NOMO-1 treated with DMSO at 0.1 percent for 48 hours (cell line): ENCODE measurements around the gene VAV2.

Experiments used
- DNase-seq: peaks from one replicate; lab custom pipeline; 2025; ENCODE audit not compliant: unreplicated experiment; lab: John Stamatoyannopoulos, UW

The VAV2 gene, protein sequence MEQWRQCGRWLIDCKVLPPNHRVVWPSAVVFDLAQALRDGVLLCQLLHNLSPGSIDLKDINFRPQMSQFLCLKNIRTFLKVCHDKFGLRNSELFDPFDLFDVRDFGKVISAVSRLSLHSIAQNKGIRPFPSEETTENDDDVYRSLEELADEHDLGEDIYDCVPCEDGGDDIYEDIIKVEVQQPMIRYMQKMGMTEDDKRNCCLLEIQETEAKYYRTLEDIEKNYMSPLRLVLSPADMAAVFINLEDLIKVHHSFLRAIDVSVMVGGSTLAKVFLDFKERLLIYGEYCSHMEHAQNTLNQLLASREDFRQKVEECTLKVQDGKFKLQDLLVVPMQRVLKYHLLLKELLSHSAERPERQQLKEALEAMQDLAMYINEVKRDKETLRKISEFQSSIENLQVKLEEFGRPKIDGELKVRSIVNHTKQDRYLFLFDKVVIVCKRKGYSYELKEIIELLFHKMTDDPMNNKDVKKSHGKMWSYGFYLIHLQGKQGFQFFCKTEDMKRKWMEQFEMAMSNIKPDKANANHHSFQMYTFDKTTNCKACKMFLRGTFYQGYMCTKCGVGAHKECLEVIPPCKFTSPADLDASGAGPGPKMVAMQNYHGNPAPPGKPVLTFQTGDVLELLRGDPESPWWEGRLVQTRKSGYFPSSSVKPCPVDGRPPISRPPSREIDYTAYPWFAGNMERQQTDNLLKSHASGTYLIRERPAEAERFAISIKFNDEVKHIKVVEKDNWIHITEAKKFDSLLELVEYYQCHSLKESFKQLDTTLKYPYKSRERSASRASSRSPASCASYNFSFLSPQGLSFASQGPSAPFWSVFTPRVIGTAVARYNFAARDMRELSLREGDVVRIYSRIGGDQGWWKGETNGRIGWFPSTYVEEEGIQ

DNA sequence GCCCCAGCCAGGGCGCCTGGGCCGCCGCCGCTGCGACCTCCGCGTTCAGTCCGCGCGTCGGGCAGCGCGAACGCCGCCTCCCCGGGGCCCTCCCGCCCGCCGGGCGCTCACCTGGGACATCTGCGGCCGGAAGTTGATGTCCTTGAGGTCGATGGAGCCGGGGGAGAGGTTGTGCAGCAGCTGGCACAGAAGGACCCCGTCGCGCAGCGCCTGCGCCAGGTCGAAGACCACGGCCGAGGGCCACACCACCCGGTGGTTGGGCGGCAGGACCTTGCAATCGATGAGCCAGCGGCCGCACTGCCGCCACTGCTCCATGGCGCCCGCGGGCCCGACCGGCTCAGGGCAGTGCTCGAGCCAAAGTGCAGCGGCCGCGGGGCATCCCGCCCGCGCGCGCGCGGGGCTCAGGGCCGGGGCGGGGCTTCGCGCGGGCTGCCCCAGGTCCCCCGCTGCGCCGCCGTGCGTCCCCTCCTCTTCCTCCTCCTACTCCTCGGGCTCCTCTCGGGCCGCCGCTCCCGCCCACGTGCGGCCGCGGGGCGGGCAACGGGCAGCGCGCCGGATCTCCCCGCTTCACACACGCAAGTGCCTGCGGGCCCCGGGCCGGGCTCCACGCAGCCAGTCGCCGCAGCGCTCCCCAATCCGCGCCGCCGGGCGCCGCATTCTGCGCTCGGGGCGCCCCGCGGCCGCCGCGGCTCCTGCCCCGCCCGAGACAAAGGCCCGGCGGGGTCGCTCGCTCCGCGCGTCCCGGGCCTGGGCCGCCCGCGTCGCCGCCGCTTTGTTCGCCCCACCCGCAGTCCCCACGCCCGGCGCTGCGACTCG lies at the start of gene VAV2:
Gene VAV2, minus strand, starts transcription at position 361 of the 816 bp plus-strand sequence. Its CDS starts 46 bp downstream, at position 315.
- peak; percentile 46 for DNase-seq

DNA sequence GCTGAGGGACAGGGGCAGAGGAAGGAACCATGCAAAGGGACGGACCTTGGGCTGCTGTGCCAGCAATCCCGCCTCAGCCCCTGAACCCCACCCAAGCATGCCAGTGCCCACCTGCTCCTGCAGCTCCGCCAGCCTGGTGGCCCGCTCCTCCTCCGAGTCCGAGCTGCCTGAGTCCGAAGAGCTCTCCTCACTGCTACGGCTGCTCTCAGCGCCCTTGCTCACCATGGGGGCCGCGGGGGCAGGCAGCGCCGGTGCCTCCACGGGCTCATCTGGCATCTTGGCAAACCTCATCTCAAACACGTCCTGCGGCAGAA lies 49.5 kb upstream of the VAV2 start:
- no peak for DNase-seq

DNA sequence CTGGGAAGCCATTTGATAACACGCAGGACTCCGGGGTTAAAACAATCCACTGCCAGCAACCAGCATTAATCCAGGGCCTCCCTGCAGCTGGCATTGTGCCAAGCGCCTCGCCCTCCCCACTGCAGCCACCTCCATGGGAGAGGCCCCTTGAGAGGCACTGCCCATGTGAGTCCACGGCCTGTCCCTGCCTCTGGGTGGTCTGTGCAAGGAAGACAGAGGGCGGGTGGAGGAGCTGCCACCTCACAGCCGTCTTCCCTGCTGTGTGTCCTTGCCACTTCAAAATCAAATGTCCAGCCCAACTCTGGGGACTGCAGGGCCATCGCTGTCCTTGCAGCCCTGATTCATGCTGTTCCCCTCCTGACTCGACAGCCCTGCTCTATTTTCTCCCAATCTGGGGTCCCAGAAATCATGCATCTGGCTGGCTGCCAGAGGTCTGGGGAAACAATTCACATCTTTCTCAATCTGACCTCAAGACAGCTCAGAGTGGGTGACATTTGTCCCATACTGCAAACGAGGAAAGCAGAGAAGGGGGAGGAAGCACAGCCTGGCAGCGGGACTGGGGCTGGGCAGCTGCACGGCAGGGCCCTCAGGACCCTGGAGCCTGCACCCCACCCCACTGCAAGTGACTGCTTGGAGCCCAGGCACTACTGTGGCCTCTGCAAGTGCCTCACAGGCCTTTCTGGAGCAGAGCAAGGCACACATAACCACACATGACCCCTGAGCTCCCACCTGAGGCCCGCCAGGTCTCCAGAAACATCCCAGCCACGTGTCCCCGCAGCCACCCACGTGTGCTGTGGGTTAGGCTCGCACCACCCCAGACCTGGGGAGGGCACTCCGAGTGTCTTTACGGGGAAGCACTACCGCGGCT lies 48.9 kb upstream of the VAV2 start:
- DNase-seq = no peak

DNA sequence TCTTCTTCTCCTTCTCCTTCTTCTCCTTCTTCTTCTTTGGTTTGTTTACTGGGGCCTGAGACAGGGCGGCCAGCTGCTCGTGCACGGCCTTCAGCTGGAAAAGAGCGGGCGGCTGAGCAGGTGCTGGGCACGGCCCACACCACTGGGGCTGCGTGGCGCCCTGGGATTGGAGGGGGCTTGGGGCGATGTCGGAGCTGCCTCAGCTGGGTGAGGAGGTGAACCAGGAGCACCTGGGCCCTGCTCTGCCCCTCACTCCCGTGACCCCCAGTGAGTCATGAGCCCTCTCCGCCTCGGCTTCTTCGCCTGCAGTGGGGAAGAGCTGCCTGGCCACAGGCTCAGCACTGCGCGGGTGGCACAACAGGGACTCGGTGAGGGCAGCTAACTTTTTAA lies 48.0 kb upstream of the VAV2 start:
- no peak for DNase-seq

DNA sequence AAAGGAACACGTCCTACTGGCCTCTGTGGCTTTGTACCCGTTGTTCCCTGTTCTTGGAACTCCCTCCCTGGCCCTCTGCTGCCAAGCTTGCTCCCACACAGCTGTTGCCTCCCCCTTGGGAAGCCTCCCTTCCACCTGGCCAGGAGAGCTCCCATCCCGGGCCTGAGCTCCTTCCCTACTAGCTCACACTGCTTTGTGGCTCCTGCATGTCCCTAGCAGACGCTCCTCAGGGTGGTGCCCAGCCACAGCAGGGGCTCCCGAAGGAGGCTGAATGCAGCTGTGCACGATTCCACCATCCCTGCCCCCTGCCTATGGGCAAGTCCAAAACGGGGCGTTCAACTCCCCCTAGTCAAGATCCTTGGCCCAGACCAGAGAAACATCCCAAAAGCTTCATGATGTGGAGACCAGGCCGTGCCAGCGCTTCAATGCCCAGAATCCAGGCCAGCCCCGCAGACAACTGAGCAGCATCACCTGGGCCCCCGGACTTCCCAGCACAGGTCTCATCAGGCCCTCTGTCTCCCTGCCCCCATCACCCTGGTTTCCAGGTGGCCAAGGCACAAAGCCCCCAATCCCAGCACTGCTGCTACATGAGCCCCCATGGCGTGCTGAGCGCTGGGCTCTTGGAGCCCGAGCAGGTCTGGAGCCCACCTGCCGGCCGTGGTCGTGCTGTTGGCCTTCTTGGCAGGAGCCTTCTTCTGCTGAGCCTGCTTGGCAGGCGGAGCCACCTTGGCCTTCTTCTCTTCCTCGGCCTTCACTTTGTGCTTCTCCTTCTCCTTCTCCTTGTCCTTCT lies 47.5 kb upstream of the VAV2 start:
- no peak for DNase-seq

DNA sequence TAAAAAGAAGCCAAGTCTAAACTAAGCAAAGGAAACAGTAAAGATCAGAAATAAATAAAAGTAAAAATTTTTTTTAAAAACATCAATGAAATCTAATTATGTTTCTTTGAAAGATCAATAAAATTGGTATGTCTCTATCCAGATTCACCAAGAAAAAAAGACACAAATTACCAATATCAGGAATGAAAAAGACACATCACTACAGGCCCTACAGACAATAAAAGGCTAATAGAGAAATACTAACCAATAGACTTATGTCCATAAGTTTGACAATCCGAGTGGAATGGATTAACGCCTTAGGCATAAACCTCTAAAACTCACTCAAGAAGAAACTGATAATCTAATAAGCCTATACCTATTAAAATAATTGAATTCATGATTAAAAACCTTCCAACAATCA lies 45.5 kb upstream of the VAV2 start:
- DNase-seq = no peak

DNA sequence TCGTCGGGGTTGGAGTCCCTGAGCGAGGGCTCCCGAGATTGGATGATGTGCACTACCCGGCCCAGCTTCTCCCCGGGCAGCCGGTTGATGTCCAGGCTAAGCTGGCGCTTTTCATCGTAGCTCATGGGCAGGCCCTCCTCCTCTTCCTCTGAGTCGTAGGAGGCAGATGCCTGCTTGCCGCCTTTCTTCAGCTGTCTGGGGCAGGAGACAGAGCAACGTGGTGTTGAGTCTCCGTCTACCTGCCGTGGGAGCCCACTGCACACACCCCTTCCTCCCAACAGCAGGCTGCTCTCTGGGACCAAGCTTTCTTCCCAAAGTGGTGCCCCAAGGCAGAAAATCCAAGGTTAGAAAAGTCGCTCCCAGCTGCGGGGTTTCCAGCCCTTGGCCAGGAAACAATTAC lies 44.0 kb upstream of the VAV2 start:
- no peak for DNase-seq

DNA sequence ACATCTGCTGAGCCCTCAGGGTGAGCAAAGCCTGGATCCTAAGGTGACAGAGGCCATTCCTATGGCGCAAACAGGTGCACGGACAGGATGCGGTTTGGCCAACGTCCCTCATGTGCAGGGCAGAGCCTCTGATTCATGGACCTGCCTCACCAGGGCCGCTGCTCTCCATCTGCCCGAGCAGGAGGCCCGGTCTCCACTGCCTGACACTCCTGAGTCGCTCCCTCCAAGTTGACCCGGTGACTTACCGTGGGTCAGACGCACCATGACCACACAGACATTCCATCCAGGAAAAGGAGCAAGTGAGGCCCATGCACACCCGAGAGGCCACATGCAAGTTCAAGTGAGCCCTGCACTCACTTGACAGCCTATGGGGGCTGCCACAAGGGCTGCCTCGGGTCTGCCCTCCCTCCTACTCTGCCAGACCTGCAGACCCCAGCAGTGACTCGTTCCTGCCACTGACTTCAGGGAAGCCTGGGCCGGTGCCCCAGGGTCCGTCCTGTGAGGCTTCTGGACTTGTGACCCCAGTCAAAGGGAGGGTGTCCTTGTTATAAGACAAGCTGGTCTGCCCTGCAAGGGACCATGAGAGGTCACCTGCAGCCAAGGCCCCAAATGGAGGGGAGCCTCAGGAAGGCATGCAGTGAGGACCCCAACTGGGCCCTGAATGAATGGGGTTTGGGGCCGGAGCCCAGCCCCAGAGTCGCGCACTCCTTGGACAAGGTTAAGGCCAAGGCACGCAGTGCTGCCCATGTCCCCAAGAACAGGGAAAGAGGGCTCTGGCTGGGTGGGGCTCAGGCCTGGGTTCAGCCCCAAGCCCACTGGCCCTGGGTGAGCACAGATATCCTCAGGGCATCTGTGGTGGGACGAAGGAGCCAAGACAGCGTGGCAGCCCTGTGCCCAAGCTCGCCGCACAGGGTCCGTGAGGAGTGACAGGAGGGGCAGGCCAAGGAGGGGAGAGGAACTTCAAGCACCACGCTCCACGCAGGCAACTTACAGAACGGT lies 43.2 kb upstream of the VAV2 start:
- DNase-seq = no peak

DNA sequence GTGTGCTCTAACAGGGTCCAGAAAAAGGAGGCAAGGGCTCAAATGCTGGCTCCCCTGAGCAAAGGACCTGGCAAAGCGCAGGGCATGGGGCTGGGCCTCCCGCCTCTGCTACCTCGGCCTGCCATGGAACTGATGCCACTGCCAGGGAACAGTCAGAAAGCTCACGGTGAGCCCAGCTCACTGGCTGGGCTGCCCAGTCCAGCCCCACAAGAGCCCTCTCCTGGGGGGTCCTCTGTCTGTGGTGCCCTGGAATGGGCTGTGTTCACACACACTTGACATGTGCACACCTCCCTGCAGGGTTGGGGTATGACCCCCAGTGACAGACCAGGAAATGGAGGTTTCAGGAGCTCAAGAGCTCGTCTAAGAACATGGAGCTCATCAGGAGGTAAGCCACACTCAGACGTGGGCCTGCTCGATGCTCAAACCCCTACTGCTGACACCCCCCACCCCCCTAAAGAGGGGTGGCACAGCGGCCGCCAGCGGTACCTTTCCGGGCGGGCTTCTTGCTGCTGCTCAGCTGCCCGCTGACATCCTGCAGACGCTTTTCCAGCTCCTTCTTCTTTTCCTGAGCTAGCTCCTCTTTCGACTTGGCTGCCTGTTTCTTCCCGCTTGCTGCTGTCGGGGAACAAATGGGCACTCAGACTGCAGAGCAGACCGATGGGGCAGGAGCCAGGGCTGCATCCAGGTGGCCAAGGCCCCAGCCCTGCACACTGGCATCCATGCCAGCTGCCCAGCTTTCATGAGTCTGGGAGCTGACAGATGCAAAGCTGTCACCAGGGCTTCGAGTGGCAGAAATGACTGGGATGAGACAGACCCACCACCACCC lies 42.3 kb upstream of the VAV2 start:
- no peak for DNase-seq

DNA sequence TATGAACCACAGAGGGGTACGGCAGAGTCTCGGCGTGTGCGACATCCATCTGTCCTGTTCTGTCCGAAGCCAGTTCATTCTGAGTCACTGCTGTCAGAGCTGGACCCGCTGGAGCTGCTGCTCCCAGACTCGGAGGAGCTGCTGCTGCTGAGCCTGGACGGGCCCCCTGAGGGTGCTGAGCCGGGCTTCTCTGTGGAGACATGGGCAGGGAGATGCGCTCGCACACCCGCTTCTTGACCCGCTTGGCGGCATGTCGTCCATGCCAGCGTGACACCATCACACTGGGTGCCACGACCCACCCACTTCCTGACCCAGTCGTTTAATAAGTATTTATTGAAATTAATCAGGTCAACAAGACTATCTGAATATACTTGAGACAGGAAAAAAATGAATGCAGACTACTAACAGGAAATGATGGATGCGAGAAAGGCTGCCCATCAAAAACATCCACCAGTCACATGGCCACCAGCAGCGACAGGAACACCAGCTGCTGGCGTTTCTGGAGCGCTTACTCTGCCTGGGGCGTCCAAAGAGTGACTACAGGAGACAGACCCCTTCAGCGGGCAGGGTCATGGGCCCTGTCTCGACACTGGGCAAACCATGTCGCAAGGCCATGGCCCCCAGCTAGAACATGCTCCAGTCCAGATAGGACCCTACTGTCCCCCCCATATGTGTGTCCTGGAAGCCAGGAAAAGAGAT lies 41.5 kb upstream of the VAV2 start:
- DNase-seq = no peak

DNA sequence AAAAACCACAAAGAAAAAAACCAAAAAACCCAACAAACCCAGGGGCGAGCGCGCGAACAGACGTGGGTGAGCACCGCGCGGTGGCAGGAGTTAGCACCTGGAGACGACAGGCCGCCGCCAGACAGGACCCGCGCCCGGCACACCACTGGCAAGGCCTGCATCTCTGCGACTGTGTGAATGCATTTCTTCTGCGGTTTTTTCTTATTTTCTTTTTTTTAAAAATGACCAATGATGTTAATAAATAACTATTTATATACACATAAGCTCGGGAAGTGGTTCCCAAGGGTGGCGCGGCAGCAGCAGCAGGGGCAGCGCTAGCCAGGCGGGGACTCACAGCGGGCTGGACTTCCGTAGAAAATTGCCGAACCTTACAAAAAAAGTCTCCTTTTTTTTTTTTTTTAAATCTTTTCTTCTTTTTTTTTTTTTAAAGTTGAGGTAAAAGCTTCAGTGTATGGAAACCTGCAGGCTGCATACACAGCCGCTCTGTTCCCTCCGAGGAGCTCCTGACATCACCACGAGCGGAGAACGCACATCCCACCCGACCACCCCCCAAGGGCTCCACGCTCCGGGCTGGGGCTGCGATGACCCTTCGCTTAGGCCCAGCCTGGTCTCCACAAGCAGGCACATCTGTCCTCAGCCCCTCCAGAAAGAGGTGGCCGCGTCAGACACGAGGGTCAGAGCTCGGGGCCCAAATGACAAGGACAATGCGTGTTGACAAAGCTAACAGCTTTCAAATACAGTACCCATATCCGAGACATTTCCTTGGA lies 40.5 kb upstream of the VAV2 start:
- DNase-seq = no peak

DNA sequence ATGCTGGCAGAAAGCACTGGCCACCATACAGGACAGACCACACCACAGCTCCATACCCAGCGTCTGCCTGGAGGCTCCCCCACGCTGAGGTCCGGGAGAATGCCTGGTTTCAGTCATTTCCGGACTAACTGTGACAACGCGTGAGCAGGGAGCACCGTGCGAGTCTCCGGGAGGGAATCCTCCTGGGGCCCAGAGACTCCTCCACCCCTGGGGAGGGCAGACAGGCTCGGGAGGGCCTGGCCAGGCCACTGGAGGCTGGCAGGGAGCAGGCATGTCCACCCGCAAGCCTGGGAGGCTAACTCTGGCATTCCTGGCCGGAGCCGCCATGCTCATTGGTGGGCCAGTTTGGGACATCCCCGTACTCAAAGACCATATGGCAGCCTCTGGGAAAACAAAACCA lies 39.7 kb upstream of the VAV2 start:
- no peak for DNase-seq

DNA sequence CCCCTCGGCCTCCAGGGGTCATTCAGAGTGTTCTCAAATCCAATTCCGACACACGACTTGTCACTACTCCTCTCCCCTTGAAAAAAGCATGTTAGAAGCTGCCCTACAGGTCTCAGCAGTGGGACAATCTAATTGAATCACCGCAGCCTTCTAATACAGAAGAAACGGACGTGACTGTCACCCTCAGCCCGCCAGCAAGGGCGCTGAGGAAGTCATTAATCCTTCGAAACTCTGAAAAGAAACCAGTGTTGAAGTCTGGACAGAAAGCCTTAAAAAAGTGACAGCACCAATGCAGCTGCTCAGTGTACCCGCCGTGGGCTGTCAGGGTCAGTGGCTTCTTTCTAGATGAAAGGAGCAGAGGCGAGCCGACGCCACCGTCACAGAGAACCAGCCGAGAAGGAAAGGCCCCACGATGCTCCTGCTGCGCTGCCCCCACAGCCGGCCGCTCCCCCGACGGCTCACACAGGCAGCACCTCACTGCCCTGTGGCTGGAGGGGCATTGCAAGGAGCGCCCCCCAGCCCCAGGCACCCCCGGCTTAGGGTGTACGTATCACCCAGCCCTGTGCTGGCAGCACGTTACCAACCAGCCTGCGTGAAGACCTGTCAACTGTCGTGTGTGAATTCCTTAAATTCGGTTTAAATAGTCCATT lies 38.8 kb upstream of the VAV2 start:
- no peak for DNase-seq

DNA sequence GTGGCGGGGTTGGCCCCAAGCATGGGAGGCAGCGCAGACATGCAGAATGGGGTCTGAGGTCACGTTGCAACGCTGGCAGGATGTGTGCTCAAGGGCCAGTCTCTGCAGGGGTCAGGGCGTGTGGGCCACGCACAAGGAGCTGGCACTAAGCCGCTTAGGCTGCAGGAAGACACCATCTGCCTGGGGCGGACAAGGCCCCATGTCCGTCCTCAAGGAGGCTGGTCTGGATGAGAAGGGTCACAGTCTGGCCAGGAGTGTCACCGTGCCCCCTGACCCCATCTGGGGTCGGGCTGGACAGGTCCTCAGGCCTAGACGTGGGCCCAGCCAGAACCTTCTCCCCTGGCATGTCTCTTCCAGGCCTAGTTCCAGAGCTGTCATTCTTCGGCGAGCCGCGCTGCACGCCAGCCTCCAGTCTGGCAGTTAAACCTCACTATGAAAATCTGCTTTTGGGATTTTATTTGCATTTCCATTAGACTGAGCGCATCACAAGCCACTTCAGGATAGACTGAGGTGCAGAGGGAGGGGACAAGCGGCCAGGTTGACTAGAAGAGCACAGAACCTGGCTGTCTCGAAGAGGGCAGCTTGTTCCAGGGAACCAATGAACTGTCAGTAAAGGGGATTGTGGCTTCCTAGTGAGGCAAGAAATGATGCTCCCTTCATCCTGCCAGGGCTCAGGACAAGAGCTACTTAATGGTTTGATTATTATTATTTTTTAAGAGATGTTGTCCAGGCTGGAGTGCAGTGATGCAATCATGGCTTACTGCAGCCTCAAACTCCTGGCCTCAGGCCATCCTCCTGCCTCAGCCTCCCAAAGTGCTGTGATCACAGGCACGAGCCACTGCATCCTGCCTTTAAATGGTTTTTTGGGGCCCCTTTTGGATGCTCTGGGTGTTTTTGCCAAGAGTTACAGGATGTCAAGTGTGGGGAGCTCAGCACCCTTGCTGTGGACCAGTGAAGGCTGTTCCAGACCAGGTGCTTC lies 37.4 kb upstream of the VAV2 start:
- DNase-seq = no peak
